ENCODE measurements around the gene PIGM. TPM values are rescaled to one million over a fixed set of nuclear protein-coding genes. Genes with fewer than 3 reads are reported as not detected.

Gene PIGM
- total and polyA plus RNA-seq, 2 experiments from 2014 or later = 6.3 to 10.5 TPM

DNA sequence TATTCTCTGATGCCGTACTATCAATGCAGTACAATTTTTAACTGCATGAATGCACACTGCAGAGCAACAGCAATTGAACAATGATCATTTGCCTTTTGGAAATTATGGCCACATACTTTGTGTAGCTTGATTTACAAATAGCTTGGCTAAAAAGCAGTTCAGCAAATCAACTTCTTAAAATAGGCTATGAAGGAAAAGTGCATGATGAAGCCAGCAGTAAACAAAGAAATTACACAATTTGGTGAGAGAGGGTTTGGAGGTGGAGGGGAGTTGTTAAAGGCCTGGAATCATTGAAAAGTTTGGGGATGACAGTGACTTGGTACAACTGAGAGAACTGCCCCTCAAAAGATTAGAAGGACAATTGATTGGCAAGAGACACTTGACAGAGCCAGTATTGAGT lies 6.5 kb downstream of the PIGM start:
- no peaks in the 10 kb centered on the region for H3K9me2 ChIP-seq (replicated peaks; ENCODE audit: insufficient read depth)
- H3K4me2 ChIP-seq = no peak overlapping the region
- peaks cover 3% of the 10 kb centered on the region for H3K27me3 ChIP-seq
- no peak overlapping the region for H3K27ac ChIP-seq
- H2AFZ ChIP-seq = no peak overlapping the region
- TF ChIP-seq CTCF (IDR thresholded peaks at IDR 0.05; ENCODE audit: poor library complexity) = no peak
- no peak for TF ChIP-seq EZH2 (IDR thresholded peaks at IDR 0.05; ENCODE audit: borderline replicate concordance)
- TF ChIP-seq EZH2phosphoT487 (IDR thresholded peaks at IDR 0.05; ENCODE audit: low read depth, severe bottlenecking, unreplicated experiment) = no peak
- H3K9me3 ChIP-seq (ENCODE audit: low read depth) = no peaks in the 10 kb centered on the region
- DNase-seq (ENCODE audit: low spot score) = no peak
- WGBS (ENCODE audit: low lambda C conversion rate, missing lambda C conversion rate) = 58% methylated on average over 1 of the region's 1 CpG
- peaks cover 2% of the 10 kb centered on the region for H3K4me1 ChIP-seq (ENCODE audit: insufficient read depth)
- no peaks in the 10 kb centered on the region for H4K20me1 ChIP-seq (ENCODE audit: insufficient read depth, poor library complexity, severe bottlenecking)
- peaks cover 20% of the 10 kb centered on the region for H3K79me2 ChIP-seq
- no peak overlapping the region for H3K4me3 ChIP-seq
- no peaks in the 10 kb centered on the region for H3K36me3 ChIP-seq (replicated peaks; ENCODE audit: insufficient read depth, low read depth)

DNA sequence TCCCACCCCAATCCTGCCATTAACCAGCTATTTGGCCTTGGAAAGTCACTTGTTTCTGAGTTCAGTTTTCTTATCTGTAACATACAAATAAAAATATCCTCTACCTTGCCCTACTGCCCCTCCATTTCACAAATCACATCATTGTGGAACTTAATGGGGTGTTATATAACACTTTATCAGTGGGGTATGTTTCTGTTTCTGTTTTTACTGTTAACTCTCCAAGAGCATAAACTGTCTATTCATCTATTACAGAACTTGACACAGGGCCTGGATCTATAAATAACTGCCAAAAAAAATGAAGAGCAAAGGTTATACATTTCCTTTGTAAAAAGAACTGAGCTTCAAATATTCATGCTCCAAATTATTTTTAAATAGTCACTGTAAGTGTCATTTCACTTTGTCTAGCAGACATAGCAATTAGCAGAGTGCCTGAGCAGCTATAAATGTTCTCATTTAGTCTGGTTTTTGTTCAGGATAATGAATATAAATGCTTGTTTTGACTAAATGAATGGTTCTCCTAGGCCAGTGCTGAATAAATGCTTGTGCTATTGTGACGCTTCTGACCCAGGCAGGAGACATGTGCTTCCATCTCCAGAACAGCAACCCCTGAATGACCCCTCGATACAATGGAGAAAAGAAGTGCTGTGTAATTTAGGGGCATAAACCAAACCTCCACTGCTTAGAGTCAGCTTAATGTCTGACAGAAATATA lies 7.4 kb downstream of the PIGM start:
- no peak overlapping the region for H3K27ac ChIP-seq
- H3K4me2 ChIP-seq = no peak overlapping the region
- H2AFZ ChIP-seq = no peak overlapping the region
- DNase-seq (ENCODE audit: low spot score) = no peak
- H3K36me3 ChIP-seq (replicated peaks; ENCODE audit: insufficient read depth, low read depth) = no peaks in the 10 kb centered on the region
- H3K9me3 ChIP-seq (ENCODE audit: low read depth) = no peaks in the 10 kb centered on the region
- H3K4me3 ChIP-seq = no peak overlapping the region
- H3K9me2 ChIP-seq (replicated peaks; ENCODE audit: insufficient read depth) = no peaks in the 10 kb centered on the region
- peaks cover 3% of the 10 kb centered on the region for H3K27me3 ChIP-seq
- no peaks in the 10 kb centered on the region for H3K4me1 ChIP-seq (ENCODE audit: insufficient read depth)
- TF ChIP-seq EZH2 (IDR thresholded peaks at IDR 0.05; ENCODE audit: borderline replicate concordance) = no peak
- no peak for TF ChIP-seq EZH2phosphoT487 (IDR thresholded peaks at IDR 0.05; ENCODE audit: low read depth, severe bottlenecking, unreplicated experiment)
- TF ChIP-seq CTCF (IDR thresholded peaks at IDR 0.05; ENCODE audit: poor library complexity) = no peak
- peaks cover 11% of the 10 kb centered on the region for H3K79me2 ChIP-seq
- H4K20me1 ChIP-seq (ENCODE audit: insufficient read depth, poor library complexity, severe bottlenecking) = no peaks in the 10 kb centered on the region
- WGBS (ENCODE audit: low lambda C conversion rate, missing lambda C conversion rate) = 58% methylated on average over 2 of the region's 2 CpGs

DNA sequence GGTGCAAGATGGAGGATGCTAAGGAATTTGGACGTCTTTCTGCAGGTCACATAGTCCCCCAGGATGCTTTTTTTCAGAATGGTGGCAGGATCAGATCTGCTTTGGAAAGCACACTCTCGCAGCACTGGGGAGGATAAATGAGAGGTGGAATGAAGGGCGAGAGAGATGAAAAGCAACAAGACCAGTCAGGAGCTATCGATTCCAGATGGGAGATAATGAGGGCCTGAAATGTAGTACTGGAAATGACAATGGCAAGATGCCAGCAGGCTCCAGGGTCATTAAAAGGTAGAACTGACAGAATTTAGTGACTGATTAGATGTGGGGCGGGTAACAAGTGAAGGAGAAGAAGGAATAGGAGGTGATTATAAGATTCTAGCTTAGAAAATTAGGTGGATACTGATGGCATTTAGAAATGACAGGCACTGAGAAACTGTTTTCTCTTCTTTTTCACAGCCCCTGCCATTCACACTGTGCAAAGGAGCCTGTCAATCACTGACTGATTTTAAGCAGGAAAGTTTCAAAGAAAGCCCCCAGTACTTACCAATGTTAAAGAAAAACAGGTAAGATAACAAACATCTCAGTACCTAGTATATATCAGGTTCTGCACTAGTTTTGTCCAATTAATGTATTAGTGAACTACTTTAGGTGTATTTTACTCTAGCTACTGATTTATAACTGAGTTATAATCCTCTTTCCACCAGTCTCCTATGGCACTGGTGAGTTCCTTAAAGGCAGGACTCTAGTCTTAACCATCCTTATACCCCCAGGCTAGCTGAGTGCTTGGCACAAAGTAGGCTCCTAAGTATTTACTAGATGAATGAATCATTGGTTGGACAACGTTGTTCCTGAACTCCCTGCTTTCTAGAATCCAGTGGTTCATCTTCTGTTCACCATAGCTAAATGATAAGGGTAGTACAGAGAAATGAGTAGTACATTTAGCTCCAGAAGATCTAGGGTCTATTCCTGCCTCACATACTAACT lies 9.2 kb downstream of the PIGM start:
- Histone ChIP-seq H3K27me3 (peaks cover 3% of the 10 kb centered on the region), H3K9me3 (ENCODE audit: low read depth) (no peaks in the 10 kb centered on the region)
- 52% methylated on average over 6 of the region's 6 CpGs for WGBS (ENCODE audit: low lambda C conversion rate, missing lambda C conversion rate)

More for the DNA sequence above, 9.2 kb downstream of the PIGM start:
- H3K27ac ChIP-seq = no peak overlapping the region
- no peaks in the 10 kb centered on the region for H3K36me3 ChIP-seq (replicated peaks; ENCODE audit: insufficient read depth, low read depth)
- DNase-seq (ENCODE audit: low spot score) = no peak
- no peaks in the 10 kb centered on the region for H3K9me2 ChIP-seq (replicated peaks; ENCODE audit: insufficient read depth)
- no peak overlapping the region for H3K4me3 ChIP-seq
- no peak overlapping the region for H3K4me2 ChIP-seq
- no peaks in the 10 kb centered on the region for H4K20me1 ChIP-seq (ENCODE audit: insufficient read depth, poor library complexity, severe bottlenecking)
- TF ChIP-seq EZH2phosphoT487 (IDR thresholded peaks at IDR 0.05; ENCODE audit: low read depth, severe bottlenecking, unreplicated experiment) (no peak), EZH2 (IDR thresholded peaks at IDR 0.05; ENCODE audit: borderline replicate concordance) (no peak), CTCF (IDR thresholded peaks at IDR 0.05; ENCODE audit: poor library complexity) (no peak)
- peaks cover 8% of the 10 kb centered on the region for H3K4me1 ChIP-seq (ENCODE audit: insufficient read depth)
- H3K79me2 ChIP-seq = no peaks in the 10 kb centered on the region
- no peak overlapping the region for H2AFZ ChIP-seq

Data from hepatocyte (in vitro differentiated cells).